HG02970 (cell line): ENCODE measurements around the gene MSL3B.

Experiments
- ATAC-seq: cut with Tn5 transposase; IDR thresholded peaks from one replicate; pipeline ENCODE4 v1.9.1; 2021; ENCODE audit warnings: mild to moderate bottlenecking, moderate library complexity, moderate number of reproducible peaks; ENCODE audit not compliant: unreplicated experiment, low FRiP score

The MSL3B gene

GRCh38 chr2:233853883-233854240 lies 14.3 kb downstream of the MSL3B start:
- no peak for ATAC-seq

DNA sequence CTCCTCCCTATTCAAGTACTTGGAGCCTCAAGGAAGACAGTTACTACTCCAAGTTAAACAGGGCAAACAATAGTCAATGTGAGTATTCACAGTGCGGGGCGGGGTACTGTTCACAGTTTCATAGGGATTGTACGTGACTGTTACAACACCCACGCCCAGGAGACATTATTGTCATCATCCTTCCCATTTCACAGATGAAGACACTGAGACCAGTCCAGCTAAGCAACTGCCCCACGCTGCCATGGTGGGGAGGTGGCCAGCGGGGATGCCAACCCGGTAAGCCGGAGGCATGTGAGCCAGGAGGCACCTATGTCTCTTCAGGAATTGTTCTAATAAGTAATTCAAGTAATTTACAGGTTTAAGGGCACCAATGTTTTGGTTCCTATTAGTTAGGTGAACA lies 14.8 kb downstream of the MSL3B start:
- ATAC-seq, result no peak

DNA sequence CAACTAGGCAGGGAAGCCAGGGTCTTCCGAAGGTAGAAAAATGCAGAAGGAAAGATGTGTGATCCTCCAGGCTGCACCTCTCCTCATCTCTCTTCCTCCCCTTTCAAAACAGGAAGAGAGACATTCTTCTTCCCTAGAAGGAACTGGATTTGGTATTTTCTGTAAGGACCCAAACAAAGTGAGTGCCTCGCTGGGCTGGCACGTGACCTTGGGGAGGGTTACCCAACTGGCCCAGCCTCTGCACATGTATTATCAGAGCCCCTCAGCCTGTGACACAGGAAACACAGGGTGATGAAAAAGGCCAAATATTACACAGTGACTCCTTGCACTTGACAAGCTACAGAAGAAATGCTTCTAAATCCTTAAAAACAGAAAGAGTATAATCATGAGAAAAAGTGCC lies 16.1 kb downstream of the MSL3B start:
- no peak for ATAC-seq

- no peak for ATAC-seq
These were observed 17.0 kb downstream of the MSL3B start for GRCh38 chr2:233851169-233851568.

GRCh38 chr2:233850745-233851144 lies 17.4 kb downstream of the MSL3B start:
- no peak for ATAC-seq

- ATAC-seq, result no peak
These were observed 18.4 kb downstream of the MSL3B start for GRCh38 chr2:233849607-233850271.

- no peak for ATAC-seq
These were observed 19.9 kb downstream of the MSL3B start for GRCh38 chr2:233848276-233848675.

DNA sequence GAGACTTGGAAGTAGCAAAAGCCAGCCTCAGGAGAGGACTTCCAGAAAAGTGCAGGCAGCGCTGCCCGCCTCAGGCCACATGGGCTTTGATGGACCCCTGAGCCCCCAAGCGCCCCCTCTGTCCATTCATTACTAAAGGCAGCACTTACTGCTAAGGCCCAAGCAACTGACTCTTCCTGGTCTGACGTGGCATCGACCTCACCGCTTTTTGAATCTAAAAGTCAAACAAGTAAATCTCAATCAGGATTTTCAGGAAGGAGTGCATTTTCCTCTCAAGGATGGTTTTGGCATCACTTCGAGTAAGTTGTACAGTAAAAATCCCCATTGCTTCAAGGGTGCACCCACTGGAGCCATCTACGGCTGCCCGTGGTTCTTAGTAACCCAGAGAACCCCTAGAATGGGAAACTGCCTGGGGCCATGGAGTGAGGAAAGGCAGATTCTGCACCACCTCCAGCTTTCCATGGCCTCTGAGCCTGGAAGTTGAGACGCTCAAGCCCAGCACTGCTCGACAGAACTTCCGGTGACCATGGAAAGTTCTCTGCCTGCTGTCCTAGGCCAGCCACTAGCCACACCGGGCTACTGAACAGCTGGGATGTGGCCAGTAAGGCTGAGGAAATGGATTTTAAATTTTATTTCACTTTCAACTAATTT lies 20.8 kb downstream of the MSL3B start:
- ATAC-seq, result no peak

DNA sequence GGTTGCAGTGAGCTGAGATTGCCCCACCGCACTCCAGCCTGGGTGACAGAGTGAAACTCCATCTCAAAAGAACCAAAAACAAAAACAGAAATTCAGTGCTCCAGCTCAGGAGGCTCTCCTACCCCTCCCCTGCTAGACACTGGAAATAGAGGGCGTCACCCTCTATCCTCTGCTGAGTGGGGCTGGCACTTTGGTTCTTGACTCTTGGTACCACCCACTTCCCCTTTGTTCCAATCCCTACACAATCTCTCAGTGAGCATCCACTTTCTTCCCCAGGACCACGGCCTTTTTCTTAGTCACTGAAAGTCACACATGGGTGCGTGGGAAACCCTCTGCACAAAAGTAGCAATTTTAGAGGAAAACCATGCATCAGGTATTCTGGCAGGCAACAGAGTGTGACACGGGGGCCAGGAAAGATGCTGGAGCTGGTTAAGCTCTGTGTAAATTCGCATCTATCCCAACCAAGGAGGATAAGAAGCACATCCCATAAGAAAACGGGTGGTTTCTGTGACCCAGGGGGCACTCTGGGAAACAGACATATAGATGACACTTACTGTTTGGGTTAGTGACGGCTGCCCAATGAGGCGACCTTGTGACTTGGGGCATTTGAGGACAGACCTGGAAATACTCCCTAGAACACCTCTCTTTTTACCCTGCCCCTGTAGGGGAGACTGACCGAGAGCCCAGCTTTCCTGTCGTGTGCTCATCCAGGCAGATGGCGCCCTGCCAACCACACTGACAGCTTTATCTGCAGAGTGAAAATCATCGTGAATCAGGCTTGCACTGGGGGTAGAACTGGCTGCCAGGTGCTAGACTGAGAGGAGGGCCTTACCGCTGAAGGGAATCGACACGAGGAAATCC lies 21.6 kb downstream of the MSL3B start:
- ATAC-seq, result no peak

DNA sequence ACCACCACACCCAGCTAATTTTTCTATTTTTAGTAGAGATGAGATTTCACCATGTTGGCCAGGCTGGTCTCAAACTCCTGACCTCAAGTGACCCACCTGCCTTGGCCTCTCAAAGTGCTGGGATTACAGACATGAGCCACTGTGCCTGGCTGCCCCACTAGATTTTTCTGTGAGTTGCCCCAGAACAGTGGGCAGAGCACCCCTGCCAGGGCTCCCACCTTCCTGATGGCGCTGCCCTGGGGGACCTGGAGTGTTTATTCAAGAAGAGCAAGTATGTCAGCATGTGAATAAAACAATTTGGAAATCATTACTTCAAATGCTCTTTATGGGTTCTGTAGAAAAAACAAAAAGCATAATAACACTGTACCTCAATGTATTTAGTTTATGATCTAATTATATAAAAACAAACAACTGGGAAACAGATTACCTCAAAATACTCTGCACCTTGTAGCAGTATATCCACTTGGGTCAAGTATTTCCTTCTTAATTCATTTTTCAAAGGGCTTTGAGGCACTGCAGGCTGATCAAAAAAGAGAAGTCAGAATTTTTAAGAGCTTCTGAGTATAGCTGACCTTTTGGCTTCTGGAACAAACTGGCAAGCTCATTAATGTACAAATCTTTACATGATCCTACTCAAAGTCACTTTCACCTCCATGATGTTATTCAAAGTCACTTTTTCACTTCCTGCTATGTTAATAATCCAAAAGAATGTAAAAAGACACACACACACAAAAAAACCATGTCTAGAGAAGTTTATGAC lies 22.7 kb downstream of the MSL3B start:
- ATAC-seq, result no peak

DNA sequence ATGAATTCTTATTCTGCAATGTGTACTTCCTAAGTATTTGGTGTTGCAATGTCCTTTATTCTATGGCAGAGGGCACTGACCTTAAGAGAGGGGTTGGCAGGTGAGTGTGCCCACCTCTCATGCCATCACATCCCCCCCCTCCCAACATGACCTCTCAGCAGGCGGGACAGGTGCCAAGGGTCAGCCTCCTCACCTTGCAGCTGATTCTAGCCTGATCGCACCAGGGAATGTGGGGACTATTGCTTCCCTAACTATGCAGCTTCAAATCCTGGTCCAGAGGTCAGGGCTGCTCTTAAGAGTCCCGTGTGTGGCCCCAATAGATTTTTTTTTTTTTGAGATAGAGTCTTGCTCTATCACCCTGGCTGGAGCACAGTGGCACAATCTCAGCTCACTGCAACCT lies 23.4 kb downstream of the MSL3B start:
- no peak for ATAC-seq

- no peak for ATAC-seq
These were observed 23.9 kb downstream of the MSL3B start for GRCh38 chr2:233844064-233844807.

GRCh38 chr2:233841183-233841582 lies 27.0 kb downstream of the MSL3B start:
- ATAC-seq, result no peak

GRCh38 chr2:233840520-233840919 lies 27.7 kb downstream of the MSL3B start:
- ATAC-seq, result no peak

GRCh38 chr2:233839447-233839820 lies 28.8 kb downstream of the MSL3B start:
- no peak for ATAC-seq

DNA sequence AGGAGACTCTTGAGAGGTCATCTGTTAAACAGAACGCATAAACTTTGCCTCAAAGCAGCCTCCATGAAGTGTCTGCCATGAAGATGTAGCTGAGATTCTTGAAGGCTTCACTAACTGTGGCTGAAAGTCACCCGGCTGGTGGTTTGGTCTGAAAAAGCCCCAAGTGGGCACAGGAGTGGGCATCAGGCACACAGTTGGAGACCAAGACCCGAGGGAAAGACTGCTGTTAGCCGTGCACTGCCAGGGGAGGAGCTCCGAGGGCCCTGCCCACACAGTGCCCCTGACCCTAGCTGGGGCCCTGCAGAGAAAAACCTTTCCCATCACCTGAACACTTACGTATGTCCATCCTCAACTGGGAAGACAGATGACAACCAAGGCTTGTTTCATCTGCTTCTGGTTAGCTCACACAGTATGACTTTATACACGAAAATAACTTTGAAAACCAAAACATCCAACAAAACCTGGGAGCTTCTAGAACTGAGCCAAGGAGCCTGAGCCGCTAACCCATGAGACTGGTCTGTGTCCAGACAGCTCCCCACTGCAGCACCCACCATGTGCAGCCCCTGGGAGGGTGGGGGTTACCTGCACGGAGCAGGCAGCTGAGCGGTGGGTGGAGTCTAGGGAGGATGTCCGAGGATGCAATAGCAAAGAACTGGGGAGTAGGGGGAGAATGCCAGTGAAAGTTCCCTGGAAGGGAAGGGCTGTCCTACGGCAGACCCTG lies 29.3 kb downstream of the MSL3B start:
- ATAC-seq, result no peak

- no peak for ATAC-seq
These were observed 29.9 kb downstream of the MSL3B start for GRCh38 chr2:233838251-233838650.

- ATAC-seq, result no peak
These were observed 30.4 kb downstream of the MSL3B start for GRCh38 chr2:233837694-233838229.

DNA sequence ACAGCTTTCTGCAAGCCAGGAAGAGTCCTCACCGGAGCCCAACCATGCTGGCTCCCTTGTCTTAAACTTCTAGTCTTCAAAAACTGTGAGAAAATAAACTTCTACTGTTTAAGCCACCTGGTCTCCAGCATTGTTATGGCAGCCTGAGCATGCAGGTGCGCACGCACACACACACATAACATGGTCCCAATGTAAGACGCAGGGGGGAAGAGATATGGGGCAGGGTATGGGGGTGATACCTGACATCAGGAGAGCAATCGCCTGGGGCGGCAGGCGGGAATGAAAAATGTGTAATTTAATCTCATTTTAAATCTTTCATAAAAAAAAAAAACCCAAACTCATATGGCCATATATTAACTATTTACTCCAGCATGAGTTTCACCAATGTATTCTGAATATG lies 31.8 kb downstream of the MSL3B start:
- no peak for ATAC-seq
